GM12874 (cell line): ENCODE measurements around the gene PPARGC1A.

Experiments used
- CTCF ChIP-seq: IDR thresholded peaks from 2 replicates; pipeline ENCODE4 v1.5.1; 2011; ENCODE audit warnings: low read depth, mild to moderate bottlenecking, control low read depth, low read length, moderate library complexity; ENCODE audit not compliant: insufficient read depth

PPARGC1A gene

GRCh38 chr4:23855912-23856605 is 33.8 kb downstream of the PPARGC1A start:
- TF ChIP-seq CTCF = no peak

GRCh38 chr4:23853986-23854660 is 35.7 kb downstream of the PPARGC1A start:
- no peak for TF ChIP-seq CTCF

- TF ChIP-seq CTCF = no peak
Measured at GRCh38 chr4:23851464-23851863, 38.4 kb downstream of the PPARGC1A start.

- TF ChIP-seq CTCF = no peak
Measured at GRCh38 chr4:23847158-23847557, 42.7 kb downstream of the PPARGC1A start.

- no peak for TF ChIP-seq CTCF
Measured at GRCh38 chr4:23844961-23845360, 44.9 kb downstream of the PPARGC1A start.

GRCh38 chr4:23839279-23839678 is 50.6 kb downstream of the PPARGC1A start:
- no peak for TF ChIP-seq CTCF

- TF ChIP-seq CTCF = no peak
Measured at GRCh38 chr4:23838607-23839006, 51.2 kb downstream of the PPARGC1A start.
